CD4-positive, CD25-positive, alpha-beta regulatory T cell (primary cell): ENCODE data around the gene FRY. TPM values are rescaled to one million over a fixed set of nuclear protein-coding genes. Genes with fewer than 3 reads are reported as not detected.

Experiments
- ATAC-seq, 2 donors: fragments of 150-1000 bp; cut with Tn5 transposase; one replicate each; pipeline ENCODE4 v1.10.0; 2021; ENCODE audit warnings: low read depth in 2 of 2, moderate number of reproducible peaks in 2 of 2, moderate library complexity in 1 of 2
- DNase-seq, 3 donors: peaks; one replicate each; pipeline versions ENCODE4 v3.0.0 to v3.0.0-alpha.2; 2012 to 2022; ENCODE audit warnings: mixed read lengths in 1 of 3
- H3K27ac ChIP-seq: one replicate; pipeline ENCODE4 v1.7.0; 2013; ENCODE audit warnings: mild to moderate bottlenecking, low read length; ENCODE audit not compliant: insufficient read depth, poor library complexity, severe bottlenecking
- H3K27me3 ChIP-seq: one replicate; pipeline ENCODE4 v1.7.0; 2013; ENCODE audit warnings: low read length; ENCODE audit not compliant: control insufficient read depth, insufficient read depth
- H3K36me3 ChIP-seq: one replicate; pipeline ENCODE4 v1.7.0; 2013; ENCODE audit warnings: mild to moderate bottlenecking, low read length, moderate library complexity; ENCODE audit not compliant: control insufficient read depth, insufficient read depth
- H3K4me1 ChIP-seq: 2 replicates; pipeline ENCODE4 v1.7.0; 2013; ENCODE audit warnings: mild to moderate bottlenecking, low read length; ENCODE audit not compliant: insufficient read depth, control insufficient read depth, poor library complexity, severe bottlenecking
- H3K4me3 ChIP-seq: one replicate; pipeline ENCODE4 v1.7.0; 2013; ENCODE audit warnings: low read depth, mild to moderate bottlenecking, low read length, moderate library complexity
- H3K9me3 ChIP-seq, 2 experiments: 1 replicate in 1 of 2; 2 replicates in 1 of 2; pipeline ENCODE4 v1.7.0; 2013; ENCODE audit warnings: low read length in 2 of 2, mild to moderate bottlenecking in 1 of 2, moderate library complexity in 1 of 2; ENCODE audit not compliant: control insufficient read depth in 2 of 2
- H3K27ac Mint-ChIP-seq, 3 donors: one replicate each; pipeline ENCODE4 v1.8.0; 2020 to 2022; ENCODE audit warnings: mild to moderate bottlenecking in 3 of 3, mixed read lengths in 3 of 3, moderate library complexity in 2 of 3
- H3K27me3 Mint-ChIP-seq: one replicate; pipeline ENCODE4 v1.8.0; 2022; ENCODE audit warnings: mild to moderate bottlenecking, mixed read lengths
- H3K36me3 Mint-ChIP-seq: one replicate; pipeline ENCODE4 v1.8.0; 2020; ENCODE audit warnings: mixed read lengths
- H3K4me1 Mint-ChIP-seq, 4 donors: one replicate each; pipeline ENCODE4 v1.8.0; 2020 to 2022; ENCODE audit warnings: mixed read lengths in 4 of 4, mild to moderate bottlenecking in 1 of 4
- H3K4me3 Mint-ChIP-seq, 4 donors: one replicate each; pipeline ENCODE4 v1.8.0; 2020 to 2022; ENCODE audit warnings: mild to moderate bottlenecking in 4 of 4, mixed read lengths in 4 of 4, moderate library complexity in 3 of 4
- H3K9me3 Mint-ChIP-seq, 7 donors: one replicate each; pipeline ENCODE4 v1.8.0; 2020 to 2022; ENCODE audit warnings: mixed read lengths in 7 of 7, mild to moderate bottlenecking in 3 of 7, moderate library complexity in 2 of 7
- polyA plus RNA-seq, 4 donors: library from polyadenylated mRNA; unstranded; fragments of 300-500 nt; fragmentation: Illumina TruSeq; gene quantifications; one replicate each; pipeline ENCODE4 v1.2.3, GENCODE V29; 2021
- total RNA-seq: library from RNA; stranded (reverse); gene quantifications from one replicate; pipeline ENCODE4 v1.2.3, GENCODE V29; 2022

FRY gene
- total and polyA plus RNA-seq, 5 donors from 2014 or later = 0.96 to 12.8 (median 1.0) TPM

DNA sequence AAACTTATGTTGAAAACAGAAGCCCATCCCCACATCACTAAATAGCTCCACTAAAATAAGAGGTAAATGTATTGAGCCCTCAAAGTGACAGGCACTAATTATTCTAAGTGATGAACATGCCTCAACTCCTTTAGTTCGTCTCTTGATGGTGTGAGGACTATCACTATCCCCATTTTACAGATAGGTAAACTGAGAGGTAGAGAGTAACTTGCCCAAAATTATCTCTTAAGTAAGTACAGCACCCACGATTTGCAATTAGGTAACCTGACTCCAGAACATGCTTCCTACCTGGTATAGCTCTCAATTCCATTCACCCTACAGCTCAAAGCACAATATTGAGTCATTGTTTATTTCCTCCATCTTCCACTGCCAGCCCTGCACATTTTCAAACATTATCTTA is 270.9 kb downstream of the FRY start:
- Mint-ChIP-seq H3K36me3 (no peaks in the 10 kb centered on the region), H3K27me3 (peaks cover 23% of the 10 kb centered on the region), H3K27ac (no peak overlapping the region), H3K9me3 (no peaks in the 10 kb centered on the region), H3K4me3 (no peak overlapping the region), H3K4me1 (no peaks in the 10 kb centered on the region)
- Histone ChIP-seq H3K9me3 (no peaks in the 10 kb centered on the region), H3K27ac (no peak overlapping the region), H3K4me1 (no peaks in the 10 kb centered on the region), H3K4me3 (no peak overlapping the region), H3K36me3 (no peaks in the 10 kb centered on the region), H3K27me3 (peaks cover 30% of the 10 kb centered on the region)
- no peak for ATAC-seq
- DNase-seq = no peak

DNA sequence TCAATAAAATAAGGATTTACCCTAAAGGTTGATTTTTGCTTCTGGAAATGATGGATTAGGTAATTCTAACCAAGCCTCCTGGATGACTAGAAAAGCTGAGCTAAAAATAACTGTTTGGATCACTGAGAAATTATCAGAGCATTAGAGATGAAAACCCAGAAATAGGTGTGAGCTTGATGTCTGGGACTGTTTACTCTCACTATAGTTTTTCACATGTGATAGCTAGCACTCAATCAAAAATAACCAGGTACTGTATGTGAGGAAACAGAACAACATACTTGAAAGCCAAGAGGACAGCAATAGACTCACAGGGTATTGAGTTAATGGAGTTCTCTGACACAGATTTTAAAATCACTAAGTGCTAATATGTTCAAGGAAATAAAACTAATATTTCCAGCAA is 274.1 kb downstream of the FRY start:
- Histone ChIP-seq H3K4me3 (no peak overlapping the region), H3K36me3 (no peaks in the 10 kb centered on the region), H3K27me3 (peaks cover 14% of the 10 kb centered on the region), H3K27ac (no peak overlapping the region), H3K4me1 (no peaks in the 10 kb centered on the region), H3K9me3 (no peaks in the 10 kb centered on the region)
- ATAC-seq (no peak), DNase-seq (no peak)
- no peaks in the 10 kb centered on the region for H3K9me3 Mint-ChIP-seq
- H3K4me3 Mint-ChIP-seq = no peak overlapping the region
- peaks cover 13% of the 10 kb centered on the region for H3K27me3 Mint-ChIP-seq
- no peaks in the 10 kb centered on the region for H3K36me3 Mint-ChIP-seq
- H3K4me1 Mint-ChIP-seq = peaks cover 0 to 13% (median 7%) of the 10 kb centered on the region in 4 donors
- no peak overlapping the region for H3K27ac Mint-ChIP-seq

DNA sequence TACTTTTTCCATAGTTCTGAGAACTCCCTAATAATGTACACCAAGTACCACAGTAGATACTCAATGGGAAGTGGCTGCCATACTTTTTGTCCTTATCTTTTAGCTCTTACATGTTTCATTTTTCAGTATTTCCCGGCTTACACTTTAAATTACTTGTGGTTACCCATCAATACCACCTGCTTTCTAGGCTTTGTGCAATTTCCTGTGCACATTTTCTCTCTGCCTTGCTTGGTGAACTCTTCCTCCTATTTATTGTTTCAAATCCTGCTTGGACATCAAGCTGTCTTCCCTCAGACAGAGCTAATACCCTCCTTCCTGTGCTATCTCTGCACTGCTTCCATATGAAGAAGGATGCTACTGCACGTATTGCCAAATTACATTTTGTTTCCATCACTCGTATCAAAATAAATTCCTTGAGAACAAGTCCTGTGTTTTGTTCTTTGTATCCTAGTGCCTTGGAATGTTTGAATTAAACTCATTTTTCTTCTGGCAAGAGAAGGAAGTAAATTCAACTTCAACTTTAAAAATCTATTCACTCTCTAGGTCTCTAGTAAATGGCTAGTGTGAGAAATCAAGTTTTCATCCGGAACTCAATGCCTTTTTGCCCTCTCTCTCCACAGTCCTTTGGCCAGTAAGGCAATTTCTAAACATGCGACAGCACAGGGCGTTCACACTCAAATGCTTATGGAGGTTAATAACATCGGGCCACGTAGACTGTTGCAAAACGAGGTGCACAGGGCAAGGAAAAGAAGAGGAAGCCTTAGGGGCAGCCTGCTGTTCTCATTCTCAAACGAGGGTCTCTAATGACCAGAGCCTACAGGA is 277.9 kb downstream of the FRY start:
- Histone ChIP-seq H3K36me3 (no peaks in the 10 kb centered on the region), H3K9me3 (no peaks in the 10 kb centered on the region), H3K4me1 (no peaks in the 10 kb centered on the region), H3K27me3 (peaks cover 4% of the 10 kb centered on the region), H3K4me3 (peak overlapping the region; percentile 22), H3K27ac (no peak overlapping the region)
- DNase-seq (no peak), ATAC-seq (no peak)
- no peak overlapping the region for H3K4me3 Mint-ChIP-seq
- H3K9me3 Mint-ChIP-seq = no peaks in the 10 kb centered on the region
- peaks cover 0 to 15% (median 9%) of the 10 kb centered on the region in 4 donors for H3K4me1 Mint-ChIP-seq
- no peaks in the 10 kb centered on the region for H3K36me3 Mint-ChIP-seq
- H3K27ac Mint-ChIP-seq = no peak overlapping the region
- peaks cover 13% of the 10 kb centered on the region for H3K27me3 Mint-ChIP-seq

DNA sequence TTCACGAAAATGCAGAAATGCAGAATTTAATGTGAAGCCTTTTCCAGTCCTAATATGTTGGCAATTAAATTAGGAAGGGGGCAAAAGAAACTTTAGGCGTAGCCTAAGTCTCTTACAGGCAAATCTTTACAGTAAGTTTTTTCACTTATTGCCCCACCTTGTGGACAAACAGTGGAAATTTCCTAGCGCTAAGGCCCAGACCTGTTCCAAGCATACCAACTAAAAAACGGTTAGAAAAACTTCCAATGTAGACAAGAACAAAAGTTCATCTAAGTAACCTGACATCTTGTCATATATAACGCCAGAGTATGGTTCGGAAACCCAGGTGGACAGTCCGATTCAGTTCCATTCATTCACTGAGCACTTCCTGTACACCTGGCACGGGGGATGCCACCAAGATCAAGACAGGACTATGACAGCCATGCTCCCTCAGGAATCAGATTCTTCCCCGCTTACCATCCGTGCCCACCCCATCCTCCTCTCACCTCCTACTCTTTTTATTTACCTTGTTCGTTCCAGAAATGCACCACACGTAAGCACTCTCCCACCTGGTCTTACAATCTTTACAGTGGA is 278.6 kb downstream of the FRY start:
- peak; percentile 52 to 57 for ATAC-seq
- Mint-ChIP-seq H3K9me3 (no peaks in the 10 kb centered on the region), H3K4me1 (peaks cover 0 to 22% (median 12%) of the 10 kb centered on the region in 4 donors), H3K36me3 (no peaks in the 10 kb centered on the region), H3K27me3 (peaks cover 13% of the 10 kb centered on the region), H3K27ac (no peak overlapping the region), H3K4me3 (peak overlapping the region in 1 of 4 donors; percentile 73)
- H3K4me1 ChIP-seq = peaks cover 6% of the 10 kb centered on the region
- no peaks in the 10 kb centered on the region for H3K36me3 ChIP-seq
- H3K9me3 ChIP-seq = no peaks in the 10 kb centered on the region
- H3K27me3 ChIP-seq = peaks cover 4% of the 10 kb centered on the region
- H3K4me3 ChIP-seq = peak overlapping the region; percentile 22
- no peak overlapping the region for H3K27ac ChIP-seq
- peak in 2 of 3 donors; percentile 44 to 69 for DNase-seq

DNA sequence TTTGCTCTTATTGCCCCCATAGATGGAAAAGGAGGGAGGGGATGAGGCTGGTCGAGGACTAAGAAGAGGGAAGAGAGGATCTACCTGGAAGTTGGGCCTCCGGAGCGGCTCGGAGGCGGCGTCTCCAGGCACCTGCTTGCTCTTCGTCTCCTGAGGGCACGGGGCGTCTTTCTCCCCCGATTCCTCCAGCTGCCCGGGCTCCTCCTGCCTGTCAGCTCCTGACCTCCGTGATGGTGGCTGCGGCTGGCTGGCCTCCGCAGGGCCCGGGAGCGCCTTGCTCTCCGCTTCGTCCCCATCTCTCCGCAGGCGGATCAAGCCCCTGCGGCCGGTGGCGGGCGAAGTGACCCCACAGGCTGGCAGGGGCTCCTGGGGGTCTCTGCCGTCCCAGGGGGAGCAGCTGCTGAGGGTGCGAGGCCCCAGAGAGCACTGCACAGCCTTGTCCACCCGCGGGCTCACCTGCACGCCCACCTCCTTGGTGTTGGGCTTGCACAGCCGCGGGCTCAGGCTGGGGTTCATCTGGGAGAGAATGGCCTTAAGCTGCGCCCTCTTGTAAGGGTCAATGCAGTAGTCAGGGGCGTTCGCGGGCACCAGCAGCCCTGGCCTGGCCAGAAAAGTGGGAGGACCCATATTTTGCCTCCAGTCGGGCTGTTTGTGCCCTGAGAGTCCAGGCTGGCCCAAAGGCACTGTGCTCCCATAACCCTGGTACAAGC is 279.8 kb downstream of the FRY start:
- Histone ChIP-seq H3K9me3 (no peaks in the 10 kb centered on the region), H3K4me3 (no peak overlapping the region), H3K4me1 (peaks cover 10% of the 10 kb centered on the region), H3K27me3 (peaks cover under 1% of the 10 kb centered on the region), H3K36me3 (no peaks in the 10 kb centered on the region), H3K27ac (no peak overlapping the region)
- peak overlapping the region in 1 of 3 donors; percentile 48 for H3K27ac Mint-ChIP-seq
- no peaks in the 10 kb centered on the region for H3K36me3 Mint-ChIP-seq
- DNase-seq (no peak), ATAC-seq (no peak)
- no peaks in the 10 kb centered on the region for H3K9me3 Mint-ChIP-seq
- peaks cover 0 to 30% (median 16%) of the 10 kb centered on the region in 4 donors for H3K4me1 Mint-ChIP-seq
- H3K4me3 Mint-ChIP-seq = no peak overlapping the region
- peaks cover 7% of the 10 kb centered on the region for H3K27me3 Mint-ChIP-seq

DNA sequence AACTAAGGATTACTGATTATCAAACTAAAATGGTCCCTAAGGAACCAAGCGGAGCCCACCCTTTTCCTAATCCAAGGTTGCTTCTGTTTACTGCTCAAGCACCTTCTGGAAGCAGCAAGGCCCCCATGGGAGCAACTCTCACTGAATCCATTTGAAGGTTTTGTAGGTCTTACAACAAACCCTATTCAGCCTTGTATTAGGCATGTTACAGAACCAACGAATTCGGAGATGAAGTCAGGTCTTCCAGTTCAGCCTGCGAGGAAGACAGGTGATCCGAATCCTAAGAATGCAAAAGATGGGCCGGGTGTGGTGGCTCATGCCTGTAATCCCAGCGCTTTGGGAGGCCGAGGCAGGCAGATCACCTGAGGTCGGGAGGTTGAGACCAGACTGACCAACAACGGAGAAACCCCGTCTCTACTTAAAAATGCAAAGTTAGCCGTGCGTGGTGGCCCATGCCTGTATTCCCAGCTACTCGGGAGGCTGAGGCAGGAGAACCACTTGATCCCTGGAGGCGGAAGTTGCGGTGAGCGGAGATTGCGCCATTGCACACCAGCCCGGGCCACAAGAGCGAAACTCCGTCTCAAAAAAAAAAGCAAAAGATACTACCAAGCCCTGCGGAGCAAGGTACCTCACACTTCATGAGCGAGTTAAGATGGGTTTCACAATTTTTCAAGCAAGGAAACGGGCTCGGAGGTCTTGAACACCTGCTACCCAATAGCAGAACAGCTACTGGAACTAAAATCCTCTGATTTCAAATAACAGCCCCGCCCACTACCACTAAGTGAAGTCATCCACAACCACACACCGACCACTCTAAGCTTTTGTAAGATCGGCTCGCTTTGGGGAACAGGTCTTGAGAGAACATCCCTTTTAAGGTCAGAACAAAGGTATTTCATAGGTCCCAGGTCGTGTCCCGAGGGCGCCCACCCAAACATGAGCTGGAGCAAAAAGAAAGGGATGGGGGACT is 283.0 kb downstream of the FRY start:
- H3K4me3 ChIP-seq = peak overlapping the region; percentile 95
- DNase-seq = peak; percentile 43 to 73 (median 68)
- no peaks in the 10 kb centered on the region for H3K36me3 ChIP-seq
- Mint-ChIP-seq H3K4me1 (peaks cover 6 to 39% (median 17%) of the 10 kb centered on the region in 4 donors), H3K36me3 (peaks cover 4% of the 10 kb centered on the region), H3K27me3 (no peaks in the 10 kb centered on the region), H3K9me3 (no peaks in the 10 kb centered on the region), H3K27ac (peak overlapping the region; percentile 98 to 100 (median 99)), H3K4me3 (peak overlapping the region; percentile 89 to 99 (median 96))
- H3K4me1 ChIP-seq = peaks cover 10% of the 10 kb centered on the region
- peak; percentile 54 to 59 for ATAC-seq
- H3K27ac ChIP-seq = peak overlapping the region; percentile 98
- no peaks in the 10 kb centered on the region for H3K9me3 ChIP-seq
- no peaks in the 10 kb centered on the region for H3K27me3 ChIP-seq
